RKO (cell line): ENCODE measurements around the gene TBC1D1.
A peak's percentile ranks its signal among the peaks of the same experiment; 100 is the strongest.

Source experiments
- DNase-seq: peaks from one replicate; pipeline ENCODE4 v3.0.0-alpha.2; 2016; ENCODE audit warnings: low spot score

The TBC1D1 gene

DNA sequence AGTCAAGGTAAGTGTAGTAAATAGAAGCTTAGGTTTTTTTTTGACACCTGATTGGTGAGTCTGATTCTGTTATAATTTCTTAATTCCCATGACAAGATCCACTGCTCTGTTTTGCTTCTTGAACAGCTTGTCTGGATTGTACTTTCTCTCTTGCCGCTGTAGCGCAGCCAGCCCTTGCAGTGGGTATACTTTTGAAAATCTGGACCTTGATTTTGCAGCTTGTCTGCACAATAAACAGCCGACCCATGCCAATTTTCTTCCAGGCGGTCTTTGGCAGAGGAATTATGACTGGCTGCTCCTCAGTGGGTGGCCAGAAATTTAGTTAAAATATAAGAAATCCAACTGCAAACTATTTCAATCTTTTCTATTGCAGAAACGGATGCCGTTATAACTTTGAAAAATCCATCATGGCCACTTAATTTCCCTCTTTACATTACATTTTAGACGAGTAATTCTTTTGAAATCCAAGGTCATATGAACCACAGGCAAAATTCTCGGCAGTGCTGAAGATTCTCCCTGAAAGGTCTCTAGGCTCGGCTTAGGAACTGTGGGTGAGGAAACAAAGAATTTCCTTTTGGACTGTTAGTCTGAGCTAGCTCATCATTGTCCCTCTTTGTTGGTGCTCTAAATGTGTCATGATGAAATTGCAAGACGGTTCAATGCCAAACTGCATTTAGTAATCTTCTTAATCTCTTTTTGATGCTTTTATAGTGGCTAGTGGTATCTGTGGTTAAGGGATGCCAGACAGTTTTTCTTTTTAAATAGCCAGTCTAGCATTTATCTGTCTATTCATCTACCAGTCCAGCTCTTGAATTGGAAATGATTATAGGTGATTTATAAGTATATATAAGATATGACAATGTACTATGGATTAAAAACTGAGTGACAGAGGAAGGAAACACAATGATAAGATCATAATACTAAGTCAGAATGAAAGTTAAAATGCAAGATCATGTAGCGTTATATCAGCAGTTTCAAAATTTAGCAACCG lies 37.8 kb downstream of the TBC1D1 start:
- no peak for DNase-seq

DNA sequence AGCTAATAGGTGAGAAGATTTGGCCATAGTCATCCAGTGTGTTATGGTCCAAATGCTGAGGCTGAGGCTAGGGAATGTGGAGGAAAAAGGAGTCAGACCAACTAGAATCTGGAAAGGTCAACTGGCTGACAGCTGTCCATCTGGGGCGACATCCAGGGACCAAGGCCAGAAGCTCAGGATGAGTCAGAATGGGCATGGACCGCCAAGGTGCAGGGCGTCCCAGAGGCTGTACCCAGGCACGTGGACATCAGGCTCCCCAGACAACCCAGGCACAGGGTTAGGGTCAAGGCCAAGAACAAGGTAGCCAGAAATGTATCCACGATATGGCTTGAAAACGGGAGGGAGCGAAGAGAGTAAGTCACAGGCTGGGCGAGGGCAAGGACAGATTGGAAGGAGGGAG lies 43.2 kb downstream of the TBC1D1 start:
- DNase-seq, result no peak

- DNase-seq, result no peak
Measured at GRCh38 chr4:37934609-37935008, 43.7 kb downstream of the TBC1D1 start.

GRCh38 chr4:37935026-37935425 lies 44.1 kb downstream of the TBC1D1 start:
- no peak for DNase-seq

DNA sequence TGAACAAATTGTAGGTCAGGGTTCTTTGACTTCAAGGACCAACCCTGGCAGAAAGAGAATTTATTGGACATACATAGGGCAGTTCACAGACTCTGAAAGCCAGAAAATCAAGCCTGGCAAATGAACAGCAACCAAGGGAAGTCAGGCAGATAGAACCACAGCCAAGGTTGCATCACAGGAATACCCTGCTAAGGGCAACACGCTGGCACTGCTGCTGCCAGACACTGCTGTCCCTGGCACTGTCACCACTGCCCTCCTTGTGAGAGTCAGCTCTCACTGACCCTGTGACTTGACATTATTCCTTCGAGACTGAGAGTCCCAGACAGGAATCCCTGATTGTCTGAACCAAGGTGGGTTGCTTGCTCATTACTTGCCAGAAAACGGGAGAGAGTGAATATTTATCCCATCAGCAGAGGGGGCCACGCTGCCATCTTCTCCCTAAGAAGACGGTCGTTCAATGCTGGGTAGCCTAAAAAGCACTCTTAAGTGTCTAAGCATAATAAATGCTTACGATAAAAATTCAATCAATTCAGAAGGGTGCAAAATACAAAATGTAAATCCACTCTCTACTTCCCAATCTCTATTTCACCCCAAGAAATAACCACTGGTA lies 46.1 kb downstream of the TBC1D1 start:
- DNase-seq, result no peak

DNA sequence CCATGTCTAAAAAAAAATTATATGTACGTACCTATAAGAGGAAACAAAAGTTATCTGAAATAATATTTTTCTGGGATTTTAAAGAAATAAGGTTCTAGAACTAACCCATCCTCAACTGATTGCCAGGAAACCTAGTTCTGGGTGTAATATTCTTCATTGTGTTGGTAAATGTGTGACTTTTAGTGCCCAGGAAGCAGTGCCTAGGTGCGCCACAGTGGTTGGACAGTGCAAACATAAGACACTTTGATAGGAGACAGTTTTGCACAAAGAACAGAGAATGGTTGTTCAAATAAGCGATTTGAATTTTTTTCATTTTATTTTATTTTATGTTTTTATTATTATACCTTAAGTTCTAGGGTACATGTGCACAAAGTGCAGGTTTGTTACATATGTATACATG lies 47.3 kb downstream of the TBC1D1 start:
- DNase-seq, result no peak

- DNase-seq, result no peak
Measured at GRCh38 chr4:37946503-37947179, 55.8 kb downstream of the TBC1D1 start.

GRCh38 chr4:37948542-37948941 lies 57.7 kb downstream of the TBC1D1 start:
- DNase-seq, result no peak

DNA sequence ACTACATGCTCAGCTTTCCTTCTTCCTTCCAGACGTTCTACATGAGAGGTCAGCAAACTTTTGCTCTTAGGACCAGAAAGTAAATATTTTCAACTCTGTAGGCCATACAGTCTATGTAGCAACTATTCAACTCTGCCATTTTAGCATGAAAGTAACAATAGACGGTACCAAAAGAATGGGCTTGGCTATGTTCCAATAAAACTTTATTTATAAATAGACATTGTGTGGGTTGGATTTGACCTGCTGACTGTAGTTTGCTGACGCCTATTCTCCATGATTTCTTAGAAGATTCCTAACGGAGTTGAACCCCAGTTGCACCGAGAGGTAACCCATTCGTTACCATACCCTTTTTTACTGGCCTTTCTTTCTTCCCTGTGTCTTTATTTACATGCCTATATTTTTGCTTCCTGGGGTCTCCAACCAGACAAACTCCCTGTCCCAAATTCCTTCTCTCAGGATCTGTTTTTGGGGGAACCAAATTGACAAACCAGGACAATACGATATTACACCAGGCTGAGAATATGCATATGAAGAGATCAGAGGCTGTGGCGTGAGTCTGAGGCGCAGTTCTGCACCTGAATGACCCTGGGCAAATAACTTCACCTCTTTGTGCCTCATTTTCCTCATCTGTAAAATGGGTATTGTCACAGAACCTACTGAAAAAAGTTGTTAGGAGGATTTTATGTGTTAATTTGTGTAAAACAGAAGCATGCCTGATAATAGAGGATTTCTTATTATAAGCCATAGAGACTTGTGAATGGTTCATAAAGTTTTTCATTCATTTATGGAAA lies 58.9 kb downstream of the TBC1D1 start:
- DNase-seq, result no peak

DNA sequence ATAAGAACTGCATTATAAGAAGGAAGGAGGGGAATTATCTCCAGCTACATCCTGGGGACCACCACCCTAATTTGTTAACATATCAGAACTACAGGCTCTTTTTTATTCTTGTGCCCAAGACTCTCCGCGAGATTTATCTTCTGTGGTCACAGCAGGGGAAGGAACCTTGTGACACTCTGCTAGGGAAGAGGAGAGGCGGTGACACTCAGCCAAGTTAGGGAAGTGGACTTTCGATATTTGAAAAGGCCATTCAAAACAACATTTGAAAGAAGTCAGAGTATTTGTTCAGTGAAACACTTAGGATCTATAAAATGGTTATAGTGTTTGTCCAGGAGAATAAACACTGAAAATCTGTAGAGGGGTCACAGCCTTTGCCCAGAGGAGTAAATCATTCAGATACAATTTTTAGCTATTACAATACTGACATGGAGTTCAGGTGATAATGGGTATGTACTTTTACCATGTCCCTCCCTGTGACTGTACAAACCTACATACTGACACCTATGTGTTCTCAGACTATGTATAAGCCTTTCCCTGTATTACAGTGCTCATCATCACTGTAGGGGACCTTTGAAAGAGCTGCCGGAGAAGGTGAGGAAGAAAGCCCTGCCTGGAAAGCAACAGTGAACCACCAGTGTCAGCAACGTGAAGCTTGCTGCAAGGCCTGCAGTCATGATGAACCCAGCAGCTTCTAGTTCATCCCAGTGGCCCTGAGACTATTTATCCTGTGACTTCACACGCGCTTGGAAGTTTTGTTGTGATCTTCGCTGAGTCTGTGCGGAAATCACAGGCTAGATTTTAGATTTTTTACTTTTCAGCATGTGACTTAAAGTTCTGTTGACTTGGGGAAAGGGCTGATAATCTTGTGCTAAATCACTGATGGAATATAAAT lies 60.8 kb downstream of the TBC1D1 start:
- no peak for DNase-seq

GRCh38 chr4:37953156-37953555 lies 62.3 kb downstream of the TBC1D1 start:
- DNase-seq, result no peak

DNA sequence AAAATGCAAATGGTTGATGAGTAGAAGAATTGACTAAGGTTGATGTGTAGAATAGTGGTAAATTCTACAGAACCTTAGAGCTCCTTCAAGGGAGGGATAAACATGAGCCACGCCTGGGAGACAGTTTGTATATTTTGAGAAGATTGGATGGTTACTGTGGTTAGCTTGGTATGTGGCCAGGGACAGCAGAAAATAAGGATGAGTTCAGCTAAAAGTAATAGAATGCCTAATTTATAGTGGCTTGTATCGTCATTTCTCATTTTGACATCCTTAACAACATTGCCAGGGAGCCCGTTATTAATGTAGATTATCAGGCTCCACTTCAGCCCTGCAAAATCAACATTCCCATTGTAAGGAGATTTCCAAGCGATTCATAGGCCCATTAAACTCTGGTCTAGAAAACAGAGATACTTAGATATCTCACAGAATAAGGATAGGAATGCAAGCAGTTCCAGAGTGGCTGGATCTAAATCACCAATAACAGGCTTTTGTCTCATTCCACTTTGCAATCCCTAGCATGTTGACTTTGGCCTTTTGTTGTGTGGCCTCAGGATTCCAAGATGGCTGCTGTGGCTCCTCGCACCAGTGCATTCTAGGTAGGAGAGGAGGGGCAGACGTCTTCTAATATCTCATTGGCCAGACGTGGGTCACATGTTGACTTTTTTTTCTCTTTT lies 62.9 kb downstream of the TBC1D1 start:
- peak; percentile 68 for DNase-seq

DNA sequence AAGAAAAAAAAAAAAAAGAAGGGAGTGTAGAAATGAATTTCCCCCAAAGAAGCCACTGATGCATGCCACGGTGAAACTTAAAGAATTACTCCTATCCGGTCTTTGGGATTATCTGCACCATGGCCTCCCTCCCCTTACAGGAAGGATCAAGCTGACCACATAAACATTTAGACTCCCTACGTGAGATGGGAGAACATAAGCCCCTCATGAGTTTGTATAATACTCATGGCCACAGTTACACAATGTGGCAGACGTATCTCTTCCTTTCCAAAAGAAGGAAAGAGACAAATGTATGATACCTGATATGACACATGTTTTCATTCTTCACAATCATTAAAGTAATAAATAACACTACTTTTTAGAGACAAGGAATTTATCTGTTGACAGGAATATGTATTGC lies 66.1 kb downstream of the TBC1D1 start:
- DNase-seq, result no peak

GRCh38 chr4:37958932-37959331 lies 68.0 kb downstream of the TBC1D1 start:
- DNase-seq, result no peak

DNA sequence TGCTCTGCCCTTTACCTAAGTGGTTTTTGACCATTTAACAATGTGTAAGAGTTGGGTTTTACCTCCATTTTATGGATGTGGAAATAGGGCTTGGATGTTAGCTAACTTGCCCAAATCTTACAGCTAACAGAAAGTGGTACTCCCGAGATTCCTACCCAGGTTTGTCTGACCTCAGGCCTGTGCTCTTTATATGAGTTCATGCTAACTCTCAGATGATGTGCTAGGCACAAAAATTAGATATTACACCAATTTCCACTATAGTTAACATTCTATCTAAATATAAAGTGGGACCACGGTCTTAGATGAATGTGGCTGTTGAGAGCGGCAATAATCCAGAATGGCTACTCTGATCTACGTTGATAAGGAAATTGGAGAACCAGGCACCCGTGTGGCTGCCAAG lies 69.2 kb downstream of the TBC1D1 start, which contains the start of gene PTTG2:
PTTG2 (plus strand) TSS at position 301 of the 400 bp plus-strand sequence; CDS start at position 338, 37 bp downstream.
- DNase-seq, result no peak

DNA sequence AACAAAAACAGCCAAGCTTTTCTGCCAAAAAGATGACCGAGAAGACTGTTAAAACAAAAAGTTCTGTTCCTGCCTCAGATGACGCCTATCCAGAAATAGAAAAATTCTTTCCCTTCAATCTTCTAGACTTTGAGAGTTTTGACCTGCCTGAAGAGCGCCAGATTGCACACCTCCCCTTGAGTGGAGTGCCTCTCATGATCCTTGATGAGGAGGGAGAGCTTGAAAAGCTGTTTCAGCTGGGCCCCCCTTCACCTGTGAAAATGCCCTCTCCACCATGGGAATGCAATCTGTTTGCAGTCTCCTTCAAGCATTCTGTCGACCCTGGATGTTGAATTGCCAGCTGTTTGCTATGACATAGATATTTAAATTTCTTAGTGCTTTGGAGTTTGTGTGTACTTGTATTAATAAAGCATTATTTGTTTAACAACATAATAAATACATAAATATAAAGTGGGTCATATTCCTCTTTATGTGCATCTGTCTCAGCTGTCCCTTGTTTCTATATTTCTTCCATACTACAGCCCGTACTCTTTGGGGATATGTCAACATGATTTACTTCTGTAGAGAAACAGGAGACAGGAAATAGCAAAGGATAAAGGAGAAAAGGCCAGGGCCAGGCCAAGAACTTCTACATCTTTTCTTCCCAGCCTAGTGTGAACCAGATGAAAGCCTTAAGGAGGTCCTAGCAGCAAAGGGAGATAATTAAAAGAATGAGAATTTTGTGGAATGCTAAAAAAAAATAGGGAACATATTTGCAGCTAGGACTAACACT lies 70.0 kb downstream of the TBC1D1 start:
- DNase-seq, result no peak

DNA sequence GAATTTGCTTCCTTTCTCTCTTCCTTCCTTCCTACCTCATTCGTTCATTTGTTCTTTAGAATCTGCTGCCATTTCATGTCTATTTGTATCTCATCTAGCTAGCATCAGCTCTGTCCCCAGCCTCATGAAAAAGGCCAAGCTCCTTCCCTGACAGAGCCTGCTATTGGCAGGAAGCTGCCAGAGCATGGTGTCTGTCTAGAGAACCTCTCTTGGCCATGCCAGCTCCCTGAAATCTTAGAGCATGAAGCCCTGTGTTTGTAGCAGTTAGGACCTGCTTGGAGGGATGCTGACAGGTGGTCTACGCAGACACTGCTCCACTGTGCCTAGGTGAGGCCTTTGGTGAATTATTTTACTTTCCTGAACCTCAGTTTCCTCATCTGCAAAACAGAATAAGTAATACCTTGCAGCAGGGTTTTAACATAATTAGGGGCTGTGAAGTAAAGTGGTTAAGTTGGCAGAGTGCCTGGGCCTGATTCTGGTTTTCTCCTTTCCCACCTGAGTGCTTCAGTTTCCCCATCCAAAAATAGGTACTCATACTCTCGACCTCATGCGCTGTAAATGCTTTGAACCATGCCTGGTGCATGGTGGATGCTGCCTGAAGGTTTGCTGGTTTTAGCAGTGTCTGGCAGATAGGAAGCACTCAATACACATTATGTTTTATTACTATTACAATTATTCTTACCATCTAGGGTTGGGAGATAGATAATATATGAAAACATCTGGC lies 74.0 kb downstream of the TBC1D1 start:
- no peak for DNase-seq

- no peak for DNase-seq
Measured at GRCh38 chr4:37966044-37966443, 75.2 kb downstream of the TBC1D1 start.

GRCh38 chr4:37967736-37968135 lies 76.9 kb downstream of the TBC1D1 start:
- no peak for DNase-seq
